SH-SY5Y (cell line): ENCODE measurements around the gene C10orf120.

Experiments
- GATA2 ChIP-seq: IDR thresholded peaks from 2 replicates; pipeline ENCODE4 v1.6.1; 2011; ENCODE audit warnings: mild to moderate bottlenecking, low read depth, low read length
- GATA3 ChIP-seq: IDR thresholded peaks from 2 replicates; pipeline ENCODE4 v1.6.1; 2011; ENCODE audit warnings: low read depth, mild to moderate bottlenecking, low read length, moderate library complexity

Gene C10orf120

GRCh38 chr10:122715576-122715975 is 15.9 kb upstream of the C10orf120 start:
- TF ChIP-seq GATA3: no peak
- no peak for TF ChIP-seq GATA2

DNA sequence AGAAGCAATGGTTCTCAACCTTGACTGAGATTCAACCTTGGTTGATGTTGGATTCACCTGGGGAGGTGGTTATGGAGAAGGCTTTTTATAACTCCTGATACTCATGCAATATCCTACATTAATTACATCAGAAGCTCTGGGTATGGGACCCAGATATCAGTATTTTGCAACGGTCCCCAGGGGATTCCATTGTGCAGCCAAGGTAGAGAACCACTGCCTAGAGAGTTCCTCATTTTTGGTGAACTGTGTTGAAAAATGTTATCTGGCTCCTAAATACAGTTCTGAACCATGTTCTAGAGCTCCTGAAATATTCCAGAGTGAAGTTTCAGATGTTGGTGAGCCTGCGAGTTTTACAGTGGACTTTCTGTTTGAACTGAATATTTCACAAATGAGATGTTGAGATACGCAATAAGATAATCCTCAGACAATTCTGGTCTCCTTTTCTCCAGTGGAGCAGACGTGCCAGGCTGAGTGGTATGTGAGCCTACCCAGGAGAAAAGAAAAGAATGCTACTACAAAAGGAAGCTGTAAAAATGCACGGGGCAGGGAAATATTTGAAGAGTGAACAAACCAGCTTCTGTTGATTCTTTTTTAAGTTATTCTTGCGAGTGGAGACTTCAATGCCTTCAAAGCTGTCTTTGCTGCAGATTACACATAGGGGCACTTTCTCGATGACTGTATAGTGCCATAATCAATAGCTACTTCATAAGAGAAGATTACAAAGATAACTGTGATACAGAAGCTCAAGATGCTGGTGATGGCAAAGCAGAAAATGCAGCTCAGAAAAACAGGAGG is 13.6 kb upstream of the C10orf120 start:
- TF ChIP-seq GATA2 (no peak), GATA3 (no peak)

- TF ChIP-seq GATA2 (no peak), GATA3 (no peak)
Measured at GRCh38 chr10:122710576-122710975, 10.9 kb upstream of the C10orf120 start.

- TF ChIP-seq GATA3 (no peak), GATA2 (no peak)
Measured at GRCh38 chr10:122709971-122710370, 10.3 kb upstream of the C10orf120 start.

DNA sequence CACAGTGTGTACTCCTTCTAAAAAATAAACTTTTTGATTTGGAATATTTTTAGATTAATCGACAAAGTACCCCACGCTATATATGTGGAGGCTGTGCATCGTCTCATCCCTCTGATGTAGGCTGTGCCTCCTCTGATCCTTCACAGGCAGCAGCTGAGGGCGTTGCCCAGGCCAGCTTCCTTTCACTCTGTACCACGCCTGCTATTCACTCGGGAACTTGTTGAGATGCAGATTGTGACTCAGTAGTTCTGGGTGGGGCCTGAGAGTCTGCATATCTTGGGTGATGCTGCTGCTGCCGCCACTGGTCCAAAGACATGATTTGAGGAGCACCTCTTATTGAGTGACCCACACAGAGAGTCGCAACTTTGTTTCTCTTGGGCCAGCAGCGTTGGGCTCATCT is 7.9 kb upstream of the C10orf120 start:
- TF ChIP-seq GATA3 (no peak), GATA2 (no peak)

GRCh38 chr10:122706947-122707346 is 7.3 kb upstream of the C10orf120 start:
- TF ChIP-seq GATA2 (no peak), GATA3 (no peak)

DNA sequence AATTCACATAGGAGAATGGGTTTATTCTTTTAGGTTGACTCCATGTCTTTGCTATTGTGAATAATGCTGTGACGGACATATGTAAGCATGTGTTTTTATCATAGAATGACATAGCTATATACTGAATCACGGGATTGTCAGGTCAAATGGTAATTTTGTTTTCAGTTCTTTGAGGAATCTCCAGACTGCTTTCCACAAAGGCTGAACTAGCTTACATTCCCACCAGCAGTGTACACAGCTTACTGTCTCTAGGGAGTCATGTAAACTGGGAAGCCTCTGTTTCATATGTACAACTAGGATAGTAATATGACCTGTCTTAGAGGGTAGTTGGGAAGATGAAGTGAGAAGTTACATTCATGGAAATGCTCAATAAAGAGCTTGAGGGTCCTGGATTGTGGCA is 6.8 kb upstream of the C10orf120 start:
- no peak for TF ChIP-seq GATA3
- TF ChIP-seq GATA2: no peak

DNA sequence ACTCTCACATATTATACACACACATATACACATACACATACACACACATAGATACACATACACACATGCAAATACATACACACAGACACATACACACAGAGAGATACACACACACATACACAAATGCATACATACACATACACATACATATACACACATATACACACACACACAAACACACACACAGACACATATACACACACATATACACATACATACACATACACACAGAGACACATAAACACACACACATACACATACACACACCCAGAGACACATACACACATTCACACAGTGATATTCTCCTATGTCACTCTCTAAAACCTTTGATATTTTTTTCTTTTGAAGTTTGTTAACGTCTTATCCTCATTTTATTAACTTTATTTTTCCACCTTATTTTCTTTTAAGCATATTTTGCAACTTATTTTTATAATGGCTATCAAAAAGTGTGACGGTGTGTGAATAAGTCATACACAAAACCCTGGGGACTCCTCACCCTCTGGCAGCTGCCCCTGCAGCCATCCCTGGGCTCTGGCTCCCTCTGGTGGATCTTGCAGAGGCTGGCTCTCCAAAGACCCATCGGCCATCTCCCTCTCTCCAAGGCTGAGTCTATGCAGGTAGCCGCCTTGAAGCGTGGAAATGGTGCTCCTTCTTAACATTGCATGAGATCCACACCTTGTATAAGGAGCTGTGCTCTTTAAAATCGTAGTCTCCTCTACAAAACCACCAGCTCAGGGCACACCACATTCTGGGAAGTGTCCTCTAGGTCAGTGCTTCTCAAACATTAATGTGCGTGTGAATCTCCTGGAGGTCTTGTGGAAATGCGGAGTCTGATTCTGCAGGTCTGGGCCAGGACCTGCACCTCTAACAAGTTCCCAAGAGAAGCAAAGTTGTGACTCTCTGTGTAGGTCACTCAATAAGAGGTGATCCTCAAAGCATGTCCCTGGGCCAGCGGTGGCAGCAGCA is 4.1 kb upstream of the C10orf120 start:
- TF ChIP-seq GATA3 (no peak), GATA2 (no peak)

DNA sequence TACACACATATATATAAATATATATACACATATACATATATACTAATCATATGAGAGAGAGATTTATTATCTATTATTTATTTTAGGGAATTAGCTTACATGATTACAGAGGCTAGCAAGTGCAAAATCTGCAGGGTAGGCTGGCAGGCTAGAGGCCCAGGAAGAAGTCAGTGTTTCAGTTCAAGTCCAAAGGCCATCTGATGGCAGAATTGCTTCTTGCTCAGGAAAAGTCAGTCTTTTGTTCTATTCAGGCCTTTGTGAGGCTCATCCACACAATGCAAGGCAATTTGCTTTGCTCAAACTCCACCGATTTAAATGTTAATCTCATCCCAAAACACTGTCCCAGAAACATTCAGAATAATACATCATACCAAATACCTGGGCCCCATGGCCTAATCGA is 2.6 kb upstream of the C10orf120 start:
- TF ChIP-seq GATA2 (no peak), GATA3 (no peak)

DNA sequence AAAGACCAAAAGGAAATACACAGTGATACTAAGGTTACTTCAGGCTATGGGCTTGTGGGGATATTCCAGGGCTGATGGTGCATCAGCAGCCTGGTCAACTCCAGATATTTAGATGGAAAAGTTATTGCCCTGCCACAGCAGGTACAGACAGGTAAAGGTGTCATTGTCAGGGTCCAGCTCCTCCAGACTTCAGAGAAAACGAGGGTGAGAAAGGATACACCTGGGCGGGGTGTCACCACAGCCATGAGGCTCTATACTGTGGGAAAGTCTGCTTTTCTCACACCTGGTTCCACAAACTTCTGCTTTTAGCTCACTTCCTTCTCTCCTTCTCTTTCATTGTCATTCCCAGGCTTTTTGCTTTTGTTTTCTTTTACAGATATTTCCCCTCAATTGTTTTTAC is 2.0 kb upstream of the C10orf120 start:
- TF ChIP-seq GATA3 (no peak), GATA2 (no peak)

DNA sequence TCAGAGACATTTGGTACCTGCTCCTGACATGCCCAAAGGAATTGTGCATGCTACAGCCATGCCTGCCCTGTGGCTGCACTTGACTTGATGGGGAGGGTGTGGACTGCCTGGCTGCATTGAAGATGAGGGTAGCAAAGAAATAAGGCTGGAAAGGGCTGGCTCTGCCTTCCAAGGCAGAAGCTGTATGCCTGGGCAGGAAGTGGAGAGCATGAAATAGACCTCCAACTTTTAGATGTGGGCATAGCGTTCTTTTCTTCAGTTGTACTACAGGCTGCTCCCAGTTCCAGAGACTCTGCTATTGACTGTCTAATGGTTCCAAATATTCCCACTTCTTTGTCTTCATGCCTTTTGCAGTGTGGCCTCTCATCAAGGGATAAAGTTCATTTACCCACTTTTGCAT is 3.0 kb downstream of the C10orf120 start:
- TF ChIP-seq GATA3 (no peak), GATA2 (no peak)

DNA sequence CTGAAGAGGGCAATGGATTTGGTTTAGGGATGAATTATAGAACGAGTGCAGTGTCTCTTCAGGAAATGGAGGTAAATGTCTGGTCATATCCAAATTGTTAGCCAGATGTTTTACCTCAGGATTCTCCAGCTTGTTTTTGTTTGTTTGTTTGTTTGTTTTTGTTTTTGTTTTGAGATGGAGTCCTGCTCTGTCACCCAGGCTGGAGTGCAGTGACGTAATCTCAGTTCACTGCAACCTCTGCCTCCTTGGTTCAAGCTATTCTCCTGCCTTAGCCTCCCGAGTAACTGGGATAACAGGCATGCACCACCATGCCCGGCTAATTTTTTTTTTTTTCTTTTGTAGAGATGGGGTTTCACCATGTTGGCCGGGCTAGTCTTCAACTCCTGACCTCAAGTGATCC is 6.9 kb downstream of the C10orf120 start:
- TF ChIP-seq GATA2: no peak
- TF ChIP-seq GATA3: no peak

GRCh38 chr10:122689146-122689820 is 10.4 kb downstream of the C10orf120 start:
- TF ChIP-seq GATA2 (no peak), GATA3 (no peak)
